ENCODE measurements around the gene AP5B1.

AP5B1 gene, protein sequence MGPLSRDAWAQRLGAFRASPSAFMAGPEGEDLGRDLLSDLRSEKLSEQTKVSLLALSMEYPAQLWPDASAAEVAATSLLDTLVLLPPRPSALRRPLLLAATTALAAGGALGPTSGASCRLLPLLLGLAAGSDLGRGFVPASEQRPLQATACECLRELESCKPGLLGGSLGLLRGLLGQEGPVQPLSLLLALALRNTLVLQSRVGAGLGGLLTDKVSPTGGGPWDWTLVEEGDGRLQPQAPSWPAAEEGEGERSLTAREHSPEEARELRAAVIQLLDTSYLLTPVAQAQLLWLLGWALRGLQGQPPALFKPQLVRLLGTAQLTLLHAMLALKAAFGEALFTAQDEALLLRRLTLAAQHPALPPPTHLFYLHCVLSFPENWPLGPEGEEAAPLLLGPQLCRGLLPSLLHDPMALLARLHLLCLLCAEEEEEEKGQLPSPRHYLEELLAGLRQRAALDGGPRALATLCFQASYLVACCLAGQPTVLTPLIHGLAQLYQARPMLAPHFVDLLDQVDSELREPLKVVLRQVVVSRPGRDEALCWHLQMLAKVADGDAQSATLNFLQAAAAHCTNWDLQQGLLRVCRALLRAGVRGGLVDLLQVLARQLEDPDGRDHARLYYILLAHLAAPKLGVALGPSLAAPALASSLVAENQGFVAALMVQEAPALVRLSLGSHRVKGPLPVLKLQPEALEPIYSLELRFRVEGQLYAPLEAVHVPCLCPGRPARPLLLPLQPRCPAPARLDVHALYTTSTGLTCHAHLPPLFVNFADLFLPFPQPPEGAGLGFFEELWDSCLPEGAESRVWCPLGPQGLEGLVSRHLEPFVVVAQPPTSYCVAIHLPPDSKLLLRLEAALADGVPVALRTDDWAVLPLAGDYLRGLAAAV
- total RNA-seq, result 36.3 to 97.1 (median 50.0) reads per million in 9 experiments

DNA sequence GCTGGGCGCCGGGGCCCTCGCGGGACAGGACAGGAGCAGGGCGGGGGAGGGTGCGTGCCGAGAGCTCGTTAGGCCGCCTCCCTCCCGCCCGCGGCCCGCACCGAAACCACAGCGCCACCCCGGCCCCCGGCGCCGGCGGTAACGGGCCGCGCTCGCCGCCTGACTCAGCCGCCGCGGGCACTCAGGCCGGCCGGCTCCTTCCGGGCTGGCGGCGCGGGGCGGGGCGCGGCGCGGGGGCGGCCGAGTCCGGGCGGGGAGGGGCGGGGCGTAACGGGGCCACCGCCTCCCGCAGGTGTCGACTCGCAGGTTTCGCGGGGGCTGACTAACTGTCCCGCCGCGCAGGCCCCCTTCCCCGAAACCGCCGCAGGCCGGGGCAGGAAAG lies at the start of gene AP5B1:
TSS of gene AP5B1 (minus strand) at position 207 of the 382 bp plus-strand sequence. CDS start 385 bp downstream, outside the sequence.
- Mint-ChIP-seq H3K27ac (peak within 1 kb of the TSS; percentile 74 to 85), H3K36me3 (ENCODE audit: insufficient read depth) (peaks cover 20% of the 10 kb centered on the region), H3K27me3 (peaks cover 5 to 13% of the 10 kb centered on the region in 2 donors), H3K4me3 (peak within 1 kb of the TSS; percentile 89 to 90), H3K4me1 (ENCODE audit: low read depth in 2 of 2) (peaks cover 20 to 21% of the 10 kb centered on the region in 2 donors), H3K9me3 (no peaks in the 10 kb centered on the region)
- DNase-seq, result peak in 2 of 3 experiments; percentile 44 to 61
- ATAC-seq (replicated peaks), result peak; percentile 66

DNA sequence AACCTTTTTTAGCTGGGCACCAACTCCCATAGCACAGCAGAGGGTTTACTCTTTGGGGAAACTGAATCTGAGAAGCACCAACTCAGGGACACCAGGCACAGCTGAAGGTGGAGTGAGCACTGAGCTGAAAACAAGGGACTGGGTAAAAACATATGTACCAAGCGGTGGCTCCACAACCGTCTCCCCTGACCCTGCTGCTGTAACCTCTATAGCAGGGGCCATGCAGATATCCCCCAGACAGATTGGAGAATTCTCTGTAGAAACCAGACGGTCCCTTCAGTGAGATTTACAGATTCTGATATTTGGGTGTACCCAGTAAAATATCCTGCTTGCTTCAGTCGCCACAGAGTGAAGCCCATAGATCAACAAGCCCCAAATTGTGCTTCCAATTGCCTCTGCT lies 48.7 kb upstream of the AP5B1 start:
- Mint-ChIP-seq H3K9me3 (no peaks in the 10 kb centered on the region), H3K27me3 (peaks cover 0 to 9% of the 10 kb centered on the region in 2 donors), H3K4me3 (no peak overlapping the region), H3K27ac (no peak overlapping the region), H3K4me1 (ENCODE audit: low read depth in 2 of 2) (peaks cover 3 to 8% of the 10 kb centered on the region in 2 donors), H3K36me3 (ENCODE audit: insufficient read depth) (peaks cover 2% of the 10 kb centered on the region)
- DNase-seq, result no peak
- ATAC-seq (replicated peaks), result no peak

DNA sequence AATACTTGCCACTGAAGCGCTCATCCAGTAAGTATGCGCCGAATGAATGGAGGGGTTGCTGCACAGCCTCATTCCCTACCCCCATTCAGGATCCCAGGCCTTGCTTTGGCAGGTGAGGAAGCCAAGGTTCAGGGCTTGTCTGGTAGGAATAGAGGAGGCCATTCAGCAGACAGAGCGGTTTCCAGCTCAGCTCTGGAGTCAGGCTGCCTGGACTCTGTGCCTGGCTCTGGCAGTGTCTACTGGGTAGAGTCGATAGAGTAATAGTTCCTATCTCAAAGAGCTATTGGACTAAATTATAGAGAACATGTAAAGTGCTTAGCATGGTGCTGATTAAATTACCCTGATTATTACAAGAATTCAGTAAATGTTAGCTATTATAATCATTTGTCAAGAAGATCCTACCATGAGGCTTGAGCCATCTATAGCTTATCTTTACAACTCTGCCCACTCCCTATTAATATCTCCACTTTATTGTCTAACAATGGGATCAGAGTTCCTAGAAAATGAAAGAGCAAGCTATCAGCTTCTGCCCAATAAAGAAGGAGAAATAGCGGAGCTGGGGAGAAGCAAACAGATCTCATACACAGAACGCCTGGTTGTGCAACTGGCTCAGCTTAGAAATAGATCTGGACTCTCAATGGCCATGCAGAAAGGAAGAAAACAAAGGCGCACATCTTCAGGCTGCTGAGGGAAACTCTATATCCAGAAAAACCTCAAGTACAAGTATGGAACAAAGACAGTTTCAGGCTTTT lies 46.4 kb upstream of the AP5B1 start:
- no peak for ATAC-seq (replicated peaks)
- DNase-seq, result no peak
- no peaks in the 10 kb centered on the region for H3K4me1 Mint-ChIP-seq (ENCODE audit: low read depth in 2 of 2)
- H3K27me3 Mint-ChIP-seq, result peaks cover 0 to 9% of the 10 kb centered on the region in 2 donors
- no peaks in the 10 kb centered on the region for H3K9me3 Mint-ChIP-seq
- no peaks in the 10 kb centered on the region for H3K36me3 Mint-ChIP-seq (ENCODE audit: insufficient read depth)
- H3K4me3 Mint-ChIP-seq, result no peak overlapping the region
- H3K27ac Mint-ChIP-seq, result no peak overlapping the region

DNA sequence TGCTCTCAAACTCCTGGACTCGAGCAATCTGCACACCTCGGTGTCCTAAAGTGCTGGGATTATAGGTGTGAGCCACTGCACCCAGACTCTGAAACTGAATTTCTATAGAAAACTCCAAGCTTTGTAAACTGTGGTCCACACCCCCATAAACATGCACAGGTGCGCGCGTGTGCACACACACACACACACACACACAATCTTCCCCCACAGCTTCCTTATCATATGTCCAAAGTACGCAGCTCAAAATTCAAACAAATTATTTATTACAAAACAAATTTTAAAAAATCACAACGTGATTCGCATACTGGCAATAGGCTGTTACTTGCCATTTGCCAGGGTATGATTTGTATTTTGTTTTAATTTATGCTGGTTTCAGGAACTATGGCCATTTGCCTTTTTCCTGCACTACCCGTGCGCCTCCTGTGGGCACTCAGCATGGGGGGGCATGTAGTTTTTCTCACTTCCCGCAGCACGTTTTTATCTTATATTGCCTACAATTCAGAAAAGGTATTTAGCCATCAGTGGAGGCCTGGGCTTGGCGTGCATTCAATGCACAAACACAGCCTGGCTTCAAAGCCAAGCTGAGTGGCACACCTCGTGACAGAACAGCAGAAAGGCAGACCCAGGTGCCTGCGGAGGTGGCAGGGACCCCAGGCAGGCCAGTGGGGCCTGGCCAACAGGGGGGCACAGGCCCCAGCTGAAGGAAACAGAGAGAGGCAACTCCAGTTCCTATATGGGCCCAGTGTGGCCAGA lies 42.2 kb upstream of the AP5B1 start:
- Mint-ChIP-seq H3K4me3 (no peak overlapping the region), H3K36me3 (ENCODE audit: insufficient read depth) (no peaks in the 10 kb centered on the region), H3K4me1 (ENCODE audit: low read depth in 2 of 2) (no peaks in the 10 kb centered on the region), H3K27ac (no peak overlapping the region), H3K9me3 (no peaks in the 10 kb centered on the region), H3K27me3 (no peaks in the 10 kb centered on the region)
- DNase-seq, result no peak
- ATAC-seq (replicated peaks), result no peak

DNA sequence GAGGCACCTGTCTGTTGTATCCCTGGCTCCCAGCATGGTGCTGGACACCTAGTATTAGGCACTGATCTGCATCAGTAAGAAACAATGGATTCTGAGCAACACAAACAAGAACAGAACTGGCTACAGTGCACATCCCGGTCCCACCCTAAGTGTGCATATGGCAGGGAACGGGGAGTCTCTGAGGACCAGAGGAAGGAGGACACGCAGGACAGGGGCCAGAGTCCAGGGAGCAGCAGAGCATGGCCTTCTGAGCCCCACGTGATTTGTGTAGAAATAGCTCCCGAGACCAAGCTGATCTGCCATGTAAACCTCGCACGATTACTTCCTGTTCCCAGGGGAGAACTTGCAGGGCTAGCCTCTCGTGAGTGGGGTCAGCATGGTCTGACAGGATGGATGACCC lies 40.3 kb upstream of the AP5B1 start:
- Mint-ChIP-seq H3K4me1 (ENCODE audit: low read depth in 2 of 2) (peaks cover 4 to 7% of the 10 kb centered on the region in 2 donors), H3K4me3 (no peak overlapping the region), H3K27ac (no peak overlapping the region), H3K9me3 (no peaks in the 10 kb centered on the region), H3K36me3 (ENCODE audit: insufficient read depth) (no peaks in the 10 kb centered on the region), H3K27me3 (no peaks in the 10 kb centered on the region)
- DNase-seq (no peak), ATAC-seq (replicated peaks) (no peak)

DNA sequence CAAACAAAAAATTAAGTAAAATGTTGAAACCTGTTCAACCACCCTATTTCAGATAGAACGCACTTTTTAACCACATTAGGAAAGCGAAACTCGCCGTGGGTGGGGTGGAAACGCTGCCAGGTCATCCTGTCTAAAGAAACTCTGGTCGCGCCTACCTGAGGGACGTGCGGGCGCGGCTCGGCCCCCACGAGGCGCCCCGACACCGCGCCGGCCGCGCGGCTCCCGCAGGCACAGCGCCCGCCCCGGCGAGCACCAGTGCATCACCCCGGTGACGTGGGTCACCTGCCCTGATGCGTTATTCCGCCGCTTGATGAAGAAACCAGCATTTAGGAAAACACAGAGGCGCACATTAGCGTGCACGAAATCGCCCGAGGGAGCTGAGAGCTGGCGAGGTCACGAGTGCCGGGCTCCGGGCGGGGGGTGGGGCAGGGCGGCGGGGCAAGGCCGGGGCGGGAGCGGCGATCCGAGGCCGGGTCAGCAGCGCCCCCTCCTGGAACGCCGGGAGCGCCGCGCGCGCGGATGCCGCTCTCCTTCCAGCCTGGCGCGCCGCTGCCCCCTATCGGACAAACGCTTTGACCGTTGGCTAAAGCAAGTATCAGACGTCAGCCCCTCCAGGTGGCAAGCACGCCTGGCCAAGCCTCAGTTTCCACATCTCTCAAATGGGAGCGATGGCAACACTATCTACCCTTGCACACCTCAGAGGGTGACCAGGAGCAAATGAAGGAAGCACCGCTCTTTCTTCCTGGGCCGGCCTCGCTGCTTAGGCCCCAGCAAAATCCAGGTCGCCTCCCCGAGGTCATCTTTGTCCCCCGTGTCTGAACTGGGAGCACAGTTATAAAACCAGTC lies 37.3 kb upstream of the AP5B1 start:
- H3K36me3 Mint-ChIP-seq (ENCODE audit: insufficient read depth), result no peaks in the 10 kb centered on the region
- H3K4me1 Mint-ChIP-seq (ENCODE audit: low read depth in 2 of 2), result peaks cover 4 to 7% of the 10 kb centered on the region in 2 donors

DNA sequence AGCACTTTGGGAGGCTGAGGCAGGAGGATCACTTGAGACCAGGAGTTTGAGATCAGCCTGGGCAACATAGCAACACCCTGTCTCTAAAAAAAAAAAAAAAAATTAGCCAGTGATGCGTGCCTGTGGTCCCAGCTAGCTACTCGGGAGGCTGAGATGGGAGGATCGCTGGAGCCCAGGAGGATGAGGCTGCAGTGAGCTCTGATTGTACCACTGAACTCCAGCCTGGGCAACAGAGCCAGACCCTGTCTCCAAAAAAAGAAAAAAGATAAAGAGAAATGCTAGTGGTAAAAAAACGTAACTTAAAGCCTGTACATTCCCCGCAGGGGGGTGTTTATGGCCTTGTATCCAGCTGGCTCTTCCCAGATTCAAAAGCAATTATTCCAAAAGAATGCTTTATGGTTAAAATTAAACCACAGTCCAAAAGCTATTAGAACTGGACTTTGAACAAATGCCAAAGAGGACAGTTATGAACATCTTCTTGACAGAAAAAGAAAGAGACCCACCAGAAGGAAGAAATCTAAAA lies 36.6 kb upstream of the AP5B1 start:
- Mint-ChIP-seq H3K4me3 (peak overlapping the region; percentile 77 to 81), H3K27me3 (no peaks in the 10 kb centered on the region), H3K4me1 (ENCODE audit: low read depth in 2 of 2) (peaks cover 4 to 7% of the 10 kb centered on the region in 2 donors), H3K27ac (peak overlapping the region; percentile 67 to 88), H3K9me3 (no peaks in the 10 kb centered on the region), H3K36me3 (ENCODE audit: insufficient read depth) (no peaks in the 10 kb centered on the region)
- ATAC-seq (replicated peaks) (no peak), DNase-seq (no peak)

More for the DNA sequence above, 37.3 kb upstream of the AP5B1 start:
- DNase-seq (peak; percentile 93 to 96 (median 96)), ATAC-seq (replicated peaks) (peak; percentile 94)
- Mint-ChIP-seq H3K4me3 (peak overlapping the region; percentile 77 to 81), H3K27me3 (no peaks in the 10 kb centered on the region), H3K9me3 (no peaks in the 10 kb centered on the region), H3K27ac (peak overlapping the region; percentile 67 to 88)

DNA sequence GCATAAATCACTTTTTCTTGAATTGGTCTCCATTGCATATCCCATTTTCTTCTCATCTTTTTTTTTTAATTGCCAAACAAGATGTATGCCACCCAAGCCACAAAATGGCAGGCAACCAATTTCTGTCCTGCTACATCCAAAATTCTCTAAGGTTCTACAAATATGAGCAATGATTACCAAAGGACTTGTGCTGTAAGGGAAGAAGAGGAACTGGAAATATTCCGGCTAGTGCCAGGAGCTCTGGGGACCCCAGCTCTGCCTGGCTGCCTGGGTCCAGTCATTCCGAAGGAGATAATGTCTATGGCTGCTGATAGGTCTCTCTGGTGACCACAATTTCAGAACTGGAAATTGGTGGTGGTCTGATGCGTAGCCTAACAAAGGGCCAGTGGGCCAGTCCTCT lies 35.9 kb upstream of the AP5B1 start:
- peak overlapping the region in 1 of 2 donors; percentile 23 for H3K27ac Mint-ChIP-seq
- ATAC-seq (replicated peaks) (no peak), DNase-seq (no peak)
- no peaks in the 10 kb centered on the region for H3K36me3 Mint-ChIP-seq (ENCODE audit: insufficient read depth)
- no peaks in the 10 kb centered on the region for H3K9me3 Mint-ChIP-seq
- H3K4me1 Mint-ChIP-seq (ENCODE audit: low read depth in 2 of 2), result peaks cover 4 to 7% of the 10 kb centered on the region in 2 donors
- no peaks in the 10 kb centered on the region for H3K27me3 Mint-ChIP-seq
- H3K4me3 Mint-ChIP-seq, result peak overlapping the region; percentile 34 to 81

DNA sequence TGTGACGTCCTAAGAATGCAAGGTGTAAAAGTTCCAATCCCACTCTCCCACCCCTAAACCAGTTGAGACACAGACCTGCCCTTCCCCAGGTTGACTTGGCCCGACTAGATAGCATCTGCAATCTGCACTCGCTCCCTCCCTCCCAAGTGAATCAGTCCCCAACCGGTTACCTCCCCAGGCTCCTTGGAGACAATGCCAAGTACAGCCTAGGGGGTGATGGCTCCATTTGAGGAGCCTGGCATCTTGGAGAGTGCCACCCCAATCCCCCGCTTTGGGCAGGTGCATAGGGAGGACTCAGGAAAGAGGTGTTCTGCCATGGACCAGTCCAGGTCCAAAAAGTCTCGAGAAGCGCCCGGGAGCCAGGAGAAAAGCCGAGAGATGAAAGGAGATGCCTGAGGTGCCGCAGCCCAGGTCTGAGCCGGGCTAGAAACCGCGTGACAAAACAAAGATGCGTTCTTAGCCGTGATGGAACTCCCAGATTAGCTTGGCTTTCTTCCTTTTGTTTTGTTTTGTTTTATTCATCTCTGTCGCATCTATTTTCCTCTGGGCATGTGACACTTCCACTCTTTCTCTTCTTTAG lies 34.3 kb upstream of the AP5B1 start:
- H3K27me3 Mint-ChIP-seq, result peaks cover 0 to 9% of the 10 kb centered on the region in 2 donors
- no peaks in the 10 kb centered on the region for H3K9me3 Mint-ChIP-seq
- no peak for ATAC-seq (replicated peaks)
- no peak for DNase-seq
- peaks cover 4 to 7% of the 10 kb centered on the region in 2 donors for H3K4me1 Mint-ChIP-seq (ENCODE audit: low read depth in 2 of 2)
- H3K36me3 Mint-ChIP-seq (ENCODE audit: insufficient read depth), result no peaks in the 10 kb centered on the region
- H3K27ac Mint-ChIP-seq, result no peak overlapping the region
- no peak overlapping the region for H3K4me3 Mint-ChIP-seq

DNA sequence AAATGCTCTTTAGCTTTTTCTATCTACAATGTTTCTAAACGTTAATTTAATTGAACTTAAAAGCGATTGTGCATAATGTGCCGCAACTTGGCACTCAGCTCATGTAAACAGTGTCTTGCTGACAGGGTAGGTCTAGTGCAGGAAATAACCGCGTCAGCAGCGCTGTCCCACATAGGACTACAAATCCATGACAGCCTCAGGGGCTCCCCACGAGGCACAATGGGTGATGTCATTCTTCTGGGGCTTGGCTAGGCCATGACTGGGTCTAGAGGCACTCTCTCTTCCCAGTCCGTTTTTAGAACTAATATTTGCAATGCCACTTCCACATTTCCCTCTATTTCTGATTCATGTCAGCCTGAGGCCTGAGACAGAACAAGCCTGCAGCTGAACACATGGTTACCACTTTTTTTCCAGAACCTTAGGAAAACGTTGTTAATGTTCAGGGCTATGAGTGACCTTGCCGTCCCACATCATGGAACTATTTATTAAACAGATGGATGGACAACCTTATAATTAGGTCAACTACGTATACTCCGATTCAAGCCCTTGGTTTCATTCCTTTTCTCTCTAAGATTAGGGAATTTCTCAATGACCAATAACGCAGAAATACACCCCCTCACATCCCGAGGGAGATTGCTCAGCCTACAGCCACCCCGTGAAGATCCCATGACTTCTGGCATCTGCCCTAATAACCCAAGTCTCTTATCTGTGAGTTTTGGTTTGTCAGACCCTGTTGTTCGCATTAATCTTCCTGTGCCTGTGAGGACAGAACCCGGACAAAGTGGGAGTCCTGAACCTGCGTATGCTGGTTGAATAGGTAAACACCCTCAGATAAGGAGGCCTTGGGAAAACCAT lies 33.6 kb upstream of the AP5B1 start:
- Mint-ChIP-seq H3K27ac (no peak overlapping the region), H3K36me3 (ENCODE audit: insufficient read depth) (no peaks in the 10 kb centered on the region), H3K27me3 (peaks cover 0 to 9% of the 10 kb centered on the region in 2 donors), H3K4me1 (ENCODE audit: low read depth in 2 of 2) (peaks cover 4 to 7% of the 10 kb centered on the region in 2 donors), H3K4me3 (no peak overlapping the region), H3K9me3 (no peaks in the 10 kb centered on the region)
- DNase-seq (no peak), ATAC-seq (replicated peaks) (no peak)
